ENCODE data around the gene HUWE1. TPM values are rescaled to one million over a fixed set of nuclear protein-coding genes. Genes with fewer than 3 reads are reported as not detected.

Gene HUWE1, protein sequence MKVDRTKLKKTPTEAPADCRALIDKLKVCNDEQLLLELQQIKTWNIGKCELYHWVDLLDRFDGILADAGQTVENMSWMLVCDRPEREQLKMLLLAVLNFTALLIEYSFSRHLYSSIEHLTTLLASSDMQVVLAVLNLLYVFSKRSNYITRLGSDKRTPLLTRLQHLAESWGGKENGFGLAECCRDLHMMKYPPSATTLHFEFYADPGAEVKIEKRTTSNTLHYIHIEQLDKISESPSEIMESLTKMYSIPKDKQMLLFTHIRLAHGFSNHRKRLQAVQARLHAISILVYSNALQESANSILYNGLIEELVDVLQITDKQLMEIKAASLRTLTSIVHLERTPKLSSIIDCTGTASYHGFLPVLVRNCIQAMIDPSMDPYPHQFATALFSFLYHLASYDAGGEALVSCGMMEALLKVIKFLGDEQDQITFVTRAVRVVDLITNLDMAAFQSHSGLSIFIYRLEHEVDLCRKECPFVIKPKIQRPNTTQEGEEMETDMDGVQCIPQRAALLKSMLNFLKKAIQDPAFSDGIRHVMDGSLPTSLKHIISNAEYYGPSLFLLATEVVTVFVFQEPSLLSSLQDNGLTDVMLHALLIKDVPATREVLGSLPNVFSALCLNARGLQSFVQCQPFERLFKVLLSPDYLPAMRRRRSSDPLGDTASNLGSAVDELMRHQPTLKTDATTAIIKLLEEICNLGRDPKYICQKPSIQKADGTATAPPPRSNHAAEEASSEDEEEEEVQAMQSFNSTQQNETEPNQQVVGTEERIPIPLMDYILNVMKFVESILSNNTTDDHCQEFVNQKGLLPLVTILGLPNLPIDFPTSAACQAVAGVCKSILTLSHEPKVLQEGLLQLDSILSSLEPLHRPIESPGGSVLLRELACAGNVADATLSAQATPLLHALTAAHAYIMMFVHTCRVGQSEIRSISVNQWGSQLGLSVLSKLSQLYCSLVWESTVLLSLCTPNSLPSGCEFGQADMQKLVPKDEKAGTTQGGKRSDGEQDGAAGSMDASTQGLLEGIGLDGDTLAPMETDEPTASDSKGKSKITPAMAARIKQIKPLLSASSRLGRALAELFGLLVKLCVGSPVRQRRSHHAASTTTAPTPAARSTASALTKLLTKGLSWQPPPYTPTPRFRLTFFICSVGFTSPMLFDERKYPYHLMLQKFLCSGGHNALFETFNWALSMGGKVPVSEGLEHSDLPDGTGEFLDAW (N-terminal part only)
- total RNA-seq (2022) (274 TPM in 2 replicates), Bru-seq, nascent RNA (percentile 95 among the genes with signal in this experiment), BruChase-seq, experiment 1, labeled RNA remaining after a 6-hour chase (percentile 95 among the genes with signal in this experiment), BruChase-seq, experiment 2, labeled RNA remaining after a 2-hour chase (percentile 94 among the genes with signal in this experiment)
- long read RNA-seq, full-length matches to known transcripts = 1 of 138 reads
- long read RNA-seq, partial matches to known transcripts = 127 of 138 reads
- long read RNA-seq, other reads (novel, unspliced or antisense) = 10 of 138 reads

DNA sequence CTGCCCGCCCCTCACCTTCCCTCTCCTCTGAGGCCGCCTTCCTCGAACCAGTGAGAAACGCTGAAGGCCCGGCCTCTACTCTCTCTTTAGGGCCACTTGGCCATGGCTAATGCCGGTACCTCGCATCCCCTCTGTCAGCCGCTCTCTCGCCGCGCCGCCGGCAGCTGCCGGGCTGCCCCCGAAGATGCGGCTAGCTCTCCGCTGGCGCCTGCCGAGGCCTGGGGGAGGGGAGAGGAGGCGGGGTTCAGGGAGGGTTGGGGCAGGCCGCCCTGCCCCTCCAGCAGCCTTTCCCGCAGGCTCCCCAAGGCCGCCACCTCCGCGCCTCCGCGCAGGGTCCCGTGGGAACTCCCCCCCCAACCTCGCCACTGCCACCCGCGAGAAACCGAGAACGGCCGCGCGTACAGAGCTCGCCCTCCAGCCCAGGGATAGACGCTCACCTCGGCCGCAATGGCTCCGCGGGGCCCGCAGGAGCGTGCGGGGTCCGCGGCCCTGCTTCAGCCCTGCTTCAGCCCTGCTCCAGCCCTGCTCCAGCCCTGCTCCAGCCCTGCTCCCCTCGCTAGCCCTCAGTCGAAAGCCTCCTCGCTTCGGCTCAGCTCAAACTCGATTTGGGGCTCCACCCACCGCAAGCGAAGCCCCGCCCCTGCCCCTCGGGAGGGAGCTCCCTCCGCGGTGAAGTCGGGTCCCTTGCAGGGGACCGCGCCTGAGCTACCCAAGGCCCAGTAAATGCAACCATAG lies at the start of gene HUWE1:
Gene HUWE1, minus strand, starts transcription at position 569 of the 735 bp plus-strand sequence. CDS start 32,612 bp downstream, outside the sequence.
- Mint-ChIP-seq H3K36me3 (ENCODE audit: insufficient read depth, unreplicated experiment) (peaks cover 6% of the 10 kb centered on the region), H3K4me3 (ENCODE audit: unreplicated experiment) (peak within 1 kb of the TSS; percentile 71), H3K27ac (ENCODE audit: low read depth, unreplicated experiment) (peak within 1 kb of the TSS; percentile 73), H3K9me3 (ENCODE audit: unreplicated experiment) (no peaks in the 10 kb centered on the region), H3K4me1 (ENCODE audit: insufficient read depth, unreplicated experiment) (peaks cover 5% of the 10 kb centered on the region), H3K27me3 (ENCODE audit: insufficient read depth, unreplicated experiment) (peaks cover 42% of the 10 kb centered on the region)
- intact Hi-C loops (cut with micrococcal nuclease) = no loop called here
- POLR2A ChIA-PET = interaction anchor here (0.6 to 1.9 kb wide), 14 partner anchors 9 to 358 kb away, joined by 3 to 11 read pairs (median 4); partner anchors contain the start of gene PHF8
- peak; percentile 59 for DNase-seq (ENCODE audit: unreplicated experiment)
- TF ChIP-seq, protein P1, sequence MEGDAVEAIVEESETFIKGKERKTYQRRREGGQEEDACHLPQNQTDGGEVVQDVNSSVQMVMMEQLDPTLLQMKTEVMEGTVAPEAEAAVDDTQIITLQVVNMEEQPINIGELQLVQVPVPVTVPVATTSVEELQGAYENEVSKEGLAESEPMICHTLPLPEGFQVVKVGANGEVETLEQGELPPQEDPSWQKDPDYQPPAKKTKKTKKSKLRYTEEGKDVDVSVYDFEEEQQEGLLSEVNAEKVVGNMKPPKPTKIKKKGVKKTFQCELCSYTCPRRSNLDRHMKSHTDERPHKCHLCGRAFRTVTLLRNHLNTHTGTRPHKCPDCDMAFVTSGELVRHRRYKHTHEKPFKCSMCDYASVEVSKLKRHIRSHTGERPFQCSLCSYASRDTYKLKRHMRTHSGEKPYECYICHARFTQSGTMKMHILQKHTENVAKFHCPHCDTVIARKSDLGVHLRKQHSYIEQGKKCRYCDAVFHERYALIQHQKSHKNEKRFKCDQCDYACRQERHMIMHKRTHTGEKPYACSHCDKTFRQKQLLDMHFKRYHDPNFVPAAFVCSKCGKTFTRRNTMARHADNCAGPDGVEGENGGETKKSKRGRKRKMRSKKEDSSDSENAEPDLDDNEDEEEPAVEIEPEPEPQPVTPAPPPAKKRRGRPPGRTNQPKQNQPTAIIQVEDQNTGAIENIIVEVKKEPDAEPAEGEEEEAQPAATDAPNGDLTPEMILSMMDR (IDR thresholded peaks at IDR 0.05; ENCODE audit: unreplicated experiment) = no peak
- BruUV-seq (replicated peaks) = no TSS peak
- CTCF ChIA-PET = interaction anchor here (0.5 to 0.7 kb wide), 6 partner anchors 10 to 659 kb away, joined by 3 to 6 read pairs (median 4); no protein-coding TSS in a partner anchor

DNA sequence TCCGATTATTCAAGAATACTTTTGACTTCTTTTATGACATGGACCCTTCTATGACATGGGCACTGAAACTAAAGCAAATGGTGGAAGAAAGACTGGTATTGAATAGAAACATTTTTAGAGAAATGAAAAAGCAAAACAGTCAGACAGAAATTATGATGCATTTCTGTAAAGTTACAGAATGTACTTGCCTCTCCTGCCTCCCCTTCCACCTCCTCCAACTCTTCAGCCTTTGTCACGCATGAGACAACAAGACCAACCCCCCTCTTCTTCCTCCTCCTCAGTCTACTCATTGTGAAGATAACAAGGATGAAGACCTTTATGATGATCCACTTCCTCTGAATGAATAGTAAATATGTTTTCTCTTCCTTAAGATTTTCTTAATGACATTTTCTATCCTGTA lies 46.3 kb upstream of the HUWE1 start:
- Mint-ChIP-seq H3K36me3 (ENCODE audit: insufficient read depth, unreplicated experiment) (no peaks in the 10 kb centered on the region), H3K27ac (ENCODE audit: low read depth, unreplicated experiment) (no peak overlapping the region), H3K4me3 (ENCODE audit: unreplicated experiment) (no peak overlapping the region), H3K27me3 (ENCODE audit: insufficient read depth, unreplicated experiment) (peaks cover 56% of the 10 kb centered on the region), H3K9me3 (ENCODE audit: unreplicated experiment) (no peaks in the 10 kb centered on the region), H3K4me1 (ENCODE audit: insufficient read depth, unreplicated experiment) (no peaks in the 10 kb centered on the region)
- intact Hi-C loops (cut with micrococcal nuclease) = no loop called here
- TF ChIP-seq, protein P1 (IDR thresholded peaks at IDR 0.05; ENCODE audit: unreplicated experiment) = no peak
- DNase-seq (ENCODE audit: unreplicated experiment) = no peak
- no TSS peak for BruUV-seq (replicated peaks)
- ChIA-PET POLR2A (no interaction called here), CTCF (no interaction called here)

GRCh38 chrX:53729751-53730150 lies 43.2 kb upstream of the HUWE1 start:
- Mint-ChIP-seq H3K9me3 (ENCODE audit: unreplicated experiment) (no peaks in the 10 kb centered on the region), H3K4me3 (ENCODE audit: unreplicated experiment) (no peak overlapping the region), H3K27ac (ENCODE audit: low read depth, unreplicated experiment) (no peak overlapping the region), H3K36me3 (ENCODE audit: insufficient read depth, unreplicated experiment) (no peaks in the 10 kb centered on the region), H3K4me1 (ENCODE audit: insufficient read depth, unreplicated experiment) (no peaks in the 10 kb centered on the region), H3K27me3 (ENCODE audit: insufficient read depth, unreplicated experiment) (peaks cover 29% of the 10 kb centered on the region)
- ChIA-PET CTCF (interaction anchor here (0.6 to 1.2 kb wide), 2 partner anchors 25 to 51 kb away, joined by 3 read pairs; no protein-coding TSS in a partner anchor), POLR2A (interaction anchor here (0.7 kb wide), 1 partner anchor 47 kb away, joined by 3 read pairs; no protein-coding TSS in a partner anchor)
- DNase-seq (ENCODE audit: unreplicated experiment) = no peak
- TF ChIP-seq, protein P1 (IDR thresholded peaks at IDR 0.05; ENCODE audit: unreplicated experiment) = no peak
- intact Hi-C loops (cut with micrococcal nuclease) = no loop called here
- no TSS peak for BruUV-seq (replicated peaks)

Measured in MCF 10A (cell line).